Upper lobe of right lung (tissue), 1 donor: Measurements from ENCODE around the gene MAN2B2. TPM values are rescaled to one million over a fixed set of nuclear protein-coding genes. Genes with fewer than 3 reads are reported as not detected.

Experiments
- ATAC-seq: fragments of 200-7000 bp; cut with Tn5 transposase; one replicate; pipeline ENCODE4 v1.9.1; 2020; ENCODE audit warnings: mild to moderate bottlenecking, moderate library complexity
- DNase-seq: peaks from one replicate; pipeline ENCODE4 v3.0.0-alpha.2; 2020
- H3K27ac ChIP-seq: fragments of 200-600 bp; one replicate; pipeline ENCODE4 v1.8.0; 2022
- H3K27me3 ChIP-seq: fragments of 200-600 bp; one replicate; pipeline ENCODE4 v1.8.0; 2022; ENCODE audit warnings: mild to moderate bottlenecking
- H3K36me3 ChIP-seq: fragments of 200-600 bp; one replicate; pipeline ENCODE4 v1.8.0; 2022
- H3K4me1 ChIP-seq: fragments of 200-600 bp; one replicate; pipeline ENCODE4 v1.8.0; 2022
- H3K4me3 ChIP-seq: fragments of 200-600 bp; one replicate; pipeline ENCODE4 v1.8.0; 2022; ENCODE audit warnings: mild to moderate bottlenecking
- H3K9me3 ChIP-seq: fragments of 200-600 bp; one replicate; pipeline ENCODE4 v1.8.0; 2022
- intact Hi-C: fragments of 100-400 bp; cut with DNase I; formaldehyde crosslinking; loops from one replicate; pipeline ENCODE4 v1.11.0; 2022
- total RNA-seq: library from RNA; stranded (reverse); fragmentation: NEBNext Ultra II Directional; extraction: Animal tissue kit (Norgen Biotek cat#: 25700); gene quantifications from one replicate; pipeline ENCODE4 v1.2.1, GENCODE V29; 2021
- TF ChIP-seq, protein P1 (sequence below): fragments of 200-600 bp; IDR thresholded peaks from one replicate; pipeline ENCODE4 v1.8.0; 2022; ENCODE audit warnings: antibody characterized with exemption
- donor health status: DM: no; HTN: yes; CAD: no; lungs with severe emphysema.

Gene MAN2B2
- total RNA-seq, 1 donor from 2014 or later = 39.6 TPM

DNA sequence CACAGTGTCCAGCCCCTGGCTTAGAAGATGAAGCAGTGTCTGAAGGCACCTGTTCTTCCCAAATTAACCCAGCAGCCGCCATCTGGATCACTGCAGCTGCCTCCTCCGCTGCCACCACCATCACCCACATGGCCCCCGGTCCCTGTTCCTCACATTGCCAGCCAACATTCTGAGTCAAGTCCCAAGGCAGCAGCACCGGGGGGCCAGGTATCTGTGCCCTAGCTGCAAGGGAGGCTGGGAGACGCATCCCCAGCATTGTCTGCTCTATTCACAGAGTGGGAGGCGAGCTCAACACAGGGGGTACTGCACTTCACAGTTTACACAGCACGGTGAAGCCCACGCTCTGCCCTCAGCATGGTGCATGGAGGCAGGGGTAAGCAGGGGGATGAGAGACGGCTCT is 42.3 kb upstream of the MAN2B2 start:
- Histone ChIP-seq H3K4me1 (no peaks in the 10 kb centered on the region), H3K4me3 (no peak overlapping the region), H3K9me3 (no peaks in the 10 kb centered on the region), H3K27ac (no peak overlapping the region), H3K27me3 (peaks cover under 1% of the 10 kb centered on the region), H3K36me3 (no peaks in the 10 kb centered on the region)
- ATAC-seq (no peak), DNase-seq (no peak)
- intact Hi-C loops = no loop called here
- TF ChIP-seq, protein P1, sequence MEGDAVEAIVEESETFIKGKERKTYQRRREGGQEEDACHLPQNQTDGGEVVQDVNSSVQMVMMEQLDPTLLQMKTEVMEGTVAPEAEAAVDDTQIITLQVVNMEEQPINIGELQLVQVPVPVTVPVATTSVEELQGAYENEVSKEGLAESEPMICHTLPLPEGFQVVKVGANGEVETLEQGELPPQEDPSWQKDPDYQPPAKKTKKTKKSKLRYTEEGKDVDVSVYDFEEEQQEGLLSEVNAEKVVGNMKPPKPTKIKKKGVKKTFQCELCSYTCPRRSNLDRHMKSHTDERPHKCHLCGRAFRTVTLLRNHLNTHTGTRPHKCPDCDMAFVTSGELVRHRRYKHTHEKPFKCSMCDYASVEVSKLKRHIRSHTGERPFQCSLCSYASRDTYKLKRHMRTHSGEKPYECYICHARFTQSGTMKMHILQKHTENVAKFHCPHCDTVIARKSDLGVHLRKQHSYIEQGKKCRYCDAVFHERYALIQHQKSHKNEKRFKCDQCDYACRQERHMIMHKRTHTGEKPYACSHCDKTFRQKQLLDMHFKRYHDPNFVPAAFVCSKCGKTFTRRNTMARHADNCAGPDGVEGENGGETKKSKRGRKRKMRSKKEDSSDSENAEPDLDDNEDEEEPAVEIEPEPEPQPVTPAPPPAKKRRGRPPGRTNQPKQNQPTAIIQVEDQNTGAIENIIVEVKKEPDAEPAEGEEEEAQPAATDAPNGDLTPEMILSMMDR = no peak

- Histone ChIP-seq H3K27ac (no peak overlapping the region), H3K4me1 (no peaks in the 10 kb centered on the region), H3K9me3 (no peaks in the 10 kb centered on the region), H3K36me3 (no peaks in the 10 kb centered on the region), H3K4me3 (no peak overlapping the region), H3K27me3 (peaks cover 11% of the 10 kb centered on the region)
- ATAC-seq (no peak), DNase-seq (no peak)
- TF ChIP-seq, protein P1 = no peak
- intact Hi-C loops = no loop called here
Observed at GRCh38 chr4:6534050-6534449, 40.9 kb upstream of the MAN2B2 start.

DNA sequence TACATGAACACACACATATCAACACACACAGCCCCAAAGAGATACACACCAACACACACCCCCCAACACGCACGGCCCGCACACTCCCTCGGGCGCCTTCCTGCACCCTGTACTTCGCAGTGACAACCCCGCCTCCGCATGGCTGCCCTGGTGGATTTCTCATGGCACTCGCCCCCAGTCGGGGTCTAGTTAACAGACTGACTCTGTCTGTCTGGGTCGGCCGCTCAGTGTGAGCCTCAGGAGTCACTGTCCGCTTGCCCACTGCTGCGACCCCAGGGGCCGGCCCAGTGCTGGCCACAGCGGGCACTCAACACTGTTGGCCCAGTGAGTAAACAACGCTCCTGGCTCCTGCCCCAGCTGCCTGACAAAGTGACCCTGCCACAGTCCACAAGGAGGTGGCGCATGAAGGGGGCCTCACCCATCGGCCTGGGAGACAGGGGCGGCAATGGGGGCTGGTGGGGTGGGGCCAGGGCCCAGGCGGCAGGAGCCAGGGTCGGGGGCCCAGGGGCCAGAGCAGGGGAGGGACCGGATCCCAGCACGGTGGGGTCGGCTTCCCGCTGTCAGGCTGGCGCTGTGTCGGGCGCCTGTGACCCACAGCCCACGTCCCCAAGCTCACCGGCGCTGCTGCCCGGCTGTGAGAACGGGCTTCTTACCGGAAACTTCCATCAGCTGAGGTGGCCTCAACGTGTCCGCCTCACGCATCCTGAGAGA is 40.2 kb upstream of the MAN2B2 start:
- Histone ChIP-seq H3K9me3 (no peaks in the 10 kb centered on the region), H3K4me3 (no peak overlapping the region), H3K36me3 (no peaks in the 10 kb centered on the region), H3K4me1 (no peaks in the 10 kb centered on the region), H3K27ac (no peak overlapping the region), H3K27me3 (peaks cover 11% of the 10 kb centered on the region)
- no peak for DNase-seq
- no peak for ATAC-seq
- intact Hi-C loops = no loop called here
- TF ChIP-seq, protein P1 = no peak

DNA sequence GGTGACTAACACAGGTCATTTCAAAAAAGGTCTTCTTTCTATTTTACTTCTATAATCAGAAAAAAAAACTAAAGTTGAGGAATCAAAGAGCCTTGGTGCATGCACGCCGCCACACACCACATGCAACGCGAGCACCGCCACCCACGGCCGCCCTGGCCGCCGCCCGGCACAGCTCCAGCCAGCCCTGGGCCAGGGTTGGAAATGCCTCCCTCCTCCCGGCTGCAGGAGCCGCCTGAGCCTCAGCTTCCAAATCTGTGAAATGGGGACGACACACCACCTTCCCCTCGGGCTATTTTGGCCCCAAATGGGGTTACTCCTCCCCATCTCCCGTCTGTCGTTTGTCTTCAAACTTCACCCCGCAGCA is 39.7 kb upstream of the MAN2B2 start:
- DNase-seq = no peak
- Histone ChIP-seq H3K9me3 (no peaks in the 10 kb centered on the region), H3K27ac (no peak overlapping the region), H3K4me3 (no peak overlapping the region), H3K4me1 (no peaks in the 10 kb centered on the region), H3K27me3 (peaks cover 11% of the 10 kb centered on the region), H3K36me3 (no peaks in the 10 kb centered on the region)
- TF ChIP-seq, protein P1 = no peak
- intact Hi-C loops = no loop called here
- no peak for ATAC-seq

DNA sequence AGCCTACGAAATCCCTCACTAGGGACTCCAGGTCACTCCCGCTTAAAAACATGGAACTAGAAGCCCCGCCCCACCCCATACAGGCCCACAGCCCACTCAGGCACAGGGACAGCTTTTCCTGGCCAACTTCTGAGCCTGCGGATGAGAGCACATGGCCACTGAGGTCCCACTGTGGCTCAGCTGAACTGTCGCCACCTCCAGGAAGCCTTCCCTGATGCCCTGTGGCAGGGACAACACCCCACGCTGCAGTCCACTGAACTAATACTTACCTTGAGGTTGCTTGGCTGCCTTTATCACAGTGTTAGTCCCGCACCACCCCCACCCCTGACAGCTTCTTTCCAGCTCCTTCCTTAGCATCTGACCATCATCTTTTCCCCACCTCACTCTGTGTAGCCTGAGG is 39.3 kb upstream of the MAN2B2 start:
- Histone ChIP-seq H3K27ac (no peak overlapping the region), H3K27me3 (peaks cover 11% of the 10 kb centered on the region), H3K4me1 (no peaks in the 10 kb centered on the region), H3K36me3 (no peaks in the 10 kb centered on the region), H3K4me3 (no peak overlapping the region), H3K9me3 (peaks cover 2% of the 10 kb centered on the region)
- TF ChIP-seq, protein P1 = no peak
- no peak for DNase-seq
- intact Hi-C loops = no loop called here
- no peak for ATAC-seq

DNA sequence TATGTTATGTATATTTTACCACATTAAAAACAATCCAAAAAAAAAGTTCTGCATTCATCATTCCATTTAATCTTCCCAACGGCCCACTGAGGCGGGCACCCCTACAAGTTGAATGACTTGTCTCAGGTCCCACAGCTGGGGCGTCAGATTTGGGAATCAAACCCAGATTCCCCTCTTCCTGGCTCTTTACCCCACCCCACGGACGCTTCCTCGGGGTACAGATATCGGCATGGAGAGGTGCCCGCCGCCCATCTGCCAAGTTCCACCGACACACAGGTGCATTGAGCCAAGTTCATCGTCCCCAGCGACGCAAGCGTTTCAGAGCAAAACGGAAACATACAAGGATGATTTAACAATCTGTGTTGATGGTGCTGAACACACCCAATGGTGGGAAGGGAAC is 36.9 kb upstream of the MAN2B2 start:
- DNase-seq (no peak), ATAC-seq (no peak)
- Histone ChIP-seq H3K4me3 (no peak overlapping the region), H3K36me3 (no peaks in the 10 kb centered on the region), H3K9me3 (peaks cover 6% of the 10 kb centered on the region), H3K27ac (no peak overlapping the region), H3K27me3 (peaks cover 11% of the 10 kb centered on the region), H3K4me1 (no peaks in the 10 kb centered on the region)
- intact Hi-C loops = no loop called here
- TF ChIP-seq, protein P1 = no peak
